GM12873 (cell line): ENCODE results near the gene ZNF618.

Experiments used
- CTCF ChIP-seq: IDR thresholded peaks from 2 replicates; pipeline ENCODE4 v1.5.1; 2012; ENCODE audit warnings: low read depth, mild to moderate bottlenecking, moderate library complexity, low read length, control low read depth; ENCODE audit not compliant: insufficient read depth; ENCODE audit errors: missing control alignments

Gene ZNF618

GRCh38 chr9:113853333-113853732 lies 22.8 kb upstream of the ZNF618 start:
- TF ChIP-seq CTCF, result peak; percentile 59

GRCh38 chr9:113854310-113854709 lies 21.8 kb upstream of the ZNF618 start:
- no peak for TF ChIP-seq CTCF

- no peak for TF ChIP-seq CTCF
Measured at GRCh38 chr9:113857875-113858274, 18.2 kb upstream of the ZNF618 start.

GRCh38 chr9:113858282-113858681 lies 17.8 kb upstream of the ZNF618 start:
- TF ChIP-seq CTCF, result no peak

GRCh38 chr9:113863345-113863744 lies 12.8 kb upstream of the ZNF618 start:
- TF ChIP-seq CTCF, result no peak

- no peak for TF ChIP-seq CTCF
Measured at GRCh38 chr9:113868501-113868900, 7.6 kb upstream of the ZNF618 start.

GRCh38 chr9:113872485-113873143 lies 3.5 kb upstream of the ZNF618 start:
- TF ChIP-seq CTCF, result no peak

GRCh38 chr9:113873446-113873845 lies 2.7 kb upstream of the ZNF618 start:
- no peak for TF ChIP-seq CTCF
